ENCODE results near the gene TMC6. TPM values are rescaled to one million over a fixed set of nuclear protein-coding genes. Genes with fewer than 3 reads are reported as not detected.

TMC6 gene
- total and polyA plus RNA-seq, 2 of the 13 experiments (the other 11 are each of a cell fraction or from before 2014, with no cell fraction given): 48.4 to 99.1 TPM

DNA sequence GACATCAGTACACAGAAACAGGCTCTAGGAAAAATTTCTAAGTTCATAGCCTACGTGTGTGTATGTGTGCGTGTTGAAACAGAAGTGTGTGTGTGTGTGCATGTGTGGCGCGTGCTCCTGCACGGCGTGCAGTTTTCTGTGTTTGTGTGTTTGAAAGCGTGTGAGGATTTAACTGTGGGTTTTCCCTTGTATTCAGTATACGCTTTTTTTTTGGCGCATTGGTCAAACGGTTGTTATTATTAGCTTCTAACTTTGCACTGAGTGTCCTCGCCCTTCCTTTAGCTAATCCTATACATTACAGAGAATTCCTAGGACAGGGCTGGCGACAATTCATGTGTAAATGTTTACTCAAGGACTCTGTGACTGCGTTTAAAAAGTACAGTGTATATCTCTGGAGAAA, 23.0 kb downstream of the TMC6 start (continued):
- TF ChIP-seq, protein P1, sequence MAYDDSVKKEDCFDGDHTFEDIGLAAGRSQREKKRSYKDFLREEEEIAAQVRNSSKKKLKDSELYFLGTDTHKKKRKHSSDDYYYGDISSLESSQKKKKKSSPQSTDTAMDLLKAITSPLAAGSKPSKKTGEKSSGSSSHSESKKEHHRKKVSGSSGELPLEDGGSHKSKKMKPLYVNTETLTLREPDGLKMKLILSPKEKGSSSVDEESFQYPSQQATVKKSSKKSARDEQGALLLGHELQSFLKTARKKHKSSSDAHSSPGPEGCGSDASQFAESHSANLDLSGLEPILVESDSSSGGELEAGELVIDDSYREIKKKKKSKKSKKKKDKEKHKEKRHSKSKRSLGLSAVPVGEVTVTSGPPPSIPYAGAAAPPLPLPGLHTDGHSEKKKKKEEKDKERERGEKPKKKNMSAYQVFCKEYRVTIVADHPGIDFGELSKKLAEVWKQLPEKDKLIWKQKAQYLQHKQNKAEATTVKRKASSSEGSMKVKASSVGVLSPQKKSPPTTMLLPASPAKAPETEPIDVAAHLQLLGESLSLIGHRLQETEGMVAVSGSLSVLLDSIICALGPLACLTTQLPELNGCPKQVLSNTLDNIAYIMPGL (CRISPR knock-in tag; IDR thresholded peaks at IDR 0.05; ENCODE audit: borderline replicate concordance in 1 of 2, low read depth in 1 of 2): no peak
- TF ChIP-seq BRD4 (CRISPR knock-in tag; IDR thresholded peaks at IDR 0.05): no peak
- TF ChIP-seq CENPX (CRISPR knock-in tag; IDR thresholded peaks at IDR 0.05): no peak
- no peak for TF ChIP-seq ZNF768 (CRISPR knock-in tag; IDR thresholded peaks at IDR 0.05)
- no peak for TF ChIP-seq MAZ (IDR thresholded peaks at IDR 0.05; ENCODE audit: borderline replicate concordance, low read depth, low read length)
- TF ChIP-seq MAZ (CRISPR knock-in tag; IDR thresholded peaks at IDR 0.05; ENCODE audit: low read depth): no peak
- TF ChIP-seq, protein P2, sequence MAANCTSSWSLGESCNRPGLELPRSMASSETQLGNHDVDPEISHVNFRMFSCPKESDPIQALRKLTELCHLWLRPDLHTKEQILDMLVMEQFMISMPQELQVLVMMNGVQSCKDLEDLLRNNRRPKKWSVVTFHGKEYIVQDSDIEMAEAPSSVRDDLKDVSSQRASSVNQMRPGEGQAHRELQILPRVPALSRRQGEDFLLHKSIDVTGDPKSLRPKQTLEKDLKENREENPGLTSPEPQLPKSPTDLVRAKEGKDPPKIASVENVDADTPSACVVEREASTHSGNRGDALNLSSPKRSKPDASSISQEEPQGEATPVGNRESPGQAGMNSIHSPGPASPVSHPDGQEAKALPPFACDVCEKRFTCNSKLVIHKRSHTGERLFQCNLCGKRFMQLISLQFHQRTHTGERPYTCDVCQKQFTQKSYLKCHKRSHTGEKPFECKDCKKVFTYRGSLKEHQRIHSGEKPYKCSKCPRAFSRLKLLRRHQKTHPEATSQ (CRISPR knock-in tag; IDR thresholded peaks at IDR 0.05; ENCODE audit: borderline replicate concordance): no peak
- no peak for TF ChIP-seq STAG1 (CRISPR knock-in tag; IDR thresholded peaks at IDR 0.05)
- TF ChIP-seq KLF12 (CRISPR knock-in tag; IDR thresholded peaks at IDR 0.05; ENCODE audit: borderline replicate concordance): no peak
- no peak for TF ChIP-seq MBD4 (IDR thresholded peaks at IDR 0.05; ENCODE audit: borderline replicate concordance, low read length)
- no peak for TF ChIP-seq DNMT1 (CRISPR knock-in tag; IDR thresholded peaks at IDR 0.05)
- no peak for TF ChIP-seq CBX1 (IDR thresholded peaks at IDR 0.05; ENCODE audit: low read depth)
- TF ChIP-seq NFKB2 (CRISPR knock-in tag; IDR thresholded peaks at IDR 0.05; ENCODE audit: borderline replicate concordance): no peak
- TF ChIP-seq, protein P3, sequence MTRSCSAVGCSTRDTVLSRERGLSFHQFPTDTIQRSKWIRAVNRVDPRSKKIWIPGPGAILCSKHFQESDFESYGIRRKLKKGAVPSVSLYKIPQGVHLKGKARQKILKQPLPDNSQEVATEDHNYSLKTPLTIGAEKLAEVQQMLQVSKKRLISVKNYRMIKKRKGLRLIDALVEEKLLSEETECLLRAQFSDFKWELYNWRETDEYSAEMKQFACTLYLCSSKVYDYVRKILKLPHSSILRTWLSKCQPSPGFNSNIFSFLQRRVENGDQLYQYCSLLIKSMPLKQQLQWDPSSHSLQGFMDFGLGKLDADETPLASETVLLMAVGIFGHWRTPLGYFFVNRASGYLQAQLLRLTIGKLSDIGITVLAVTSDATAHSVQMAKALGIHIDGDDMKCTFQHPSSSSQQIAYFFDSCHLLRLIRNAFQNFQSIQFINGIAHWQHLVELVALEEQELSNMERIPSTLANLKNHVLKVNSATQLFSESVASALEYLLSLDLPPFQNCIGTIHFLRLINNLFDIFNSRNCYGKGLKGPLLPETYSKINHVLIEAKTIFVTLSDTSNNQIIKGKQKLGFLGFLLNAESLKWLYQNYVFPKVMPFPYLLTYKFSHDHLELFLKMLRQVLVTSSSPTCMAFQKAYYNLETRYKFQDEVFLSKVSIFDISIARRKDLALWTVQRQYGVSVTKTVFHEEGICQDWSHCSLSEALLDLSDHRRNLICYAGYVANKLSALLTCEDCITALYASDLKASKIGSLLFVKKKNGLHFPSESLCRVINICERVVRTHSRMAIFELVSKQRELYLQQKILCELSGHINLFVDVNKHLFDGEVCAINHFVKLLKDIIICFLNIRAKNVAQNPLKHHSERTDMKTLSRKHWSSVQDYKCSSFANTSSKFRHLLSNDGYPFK (CRISPR knock-in tag; IDR thresholded peaks at IDR 0.05; ENCODE audit: borderline replicate concordance): no peak
- TF ChIP-seq HIVEP1 (CRISPR knock-in tag; IDR thresholded peaks at IDR 0.05): no peak
- TF ChIP-seq, protein P4, sequence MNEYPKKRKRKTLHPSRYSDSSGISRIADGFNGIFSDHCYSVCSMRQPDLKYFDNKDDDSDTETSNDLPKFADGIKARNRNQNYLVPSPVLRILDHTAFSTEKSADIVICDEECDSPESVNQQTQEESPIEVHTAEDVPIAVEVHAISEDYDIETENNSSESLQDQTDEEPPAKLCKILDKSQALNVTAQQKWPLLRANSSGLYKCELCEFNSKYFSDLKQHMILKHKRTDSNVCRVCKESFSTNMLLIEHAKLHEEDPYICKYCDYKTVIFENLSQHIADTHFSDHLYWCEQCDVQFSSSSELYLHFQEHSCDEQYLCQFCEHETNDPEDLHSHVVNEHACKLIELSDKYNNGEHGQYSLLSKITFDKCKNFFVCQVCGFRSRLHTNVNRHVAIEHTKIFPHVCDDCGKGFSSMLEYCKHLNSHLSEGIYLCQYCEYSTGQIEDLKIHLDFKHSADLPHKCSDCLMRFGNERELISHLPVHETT (CRISPR knock-in tag; conservative IDR thresholded peaks at IDR 0.05): no peak
- TF ChIP-seq SOX6 (IDR thresholded peaks at IDR 0.05): no peak
- no peak for TF ChIP-seq SOX6 (CRISPR knock-in tag; IDR thresholded peaks at IDR 0.05)
- TF ChIP-seq, protein P5, sequence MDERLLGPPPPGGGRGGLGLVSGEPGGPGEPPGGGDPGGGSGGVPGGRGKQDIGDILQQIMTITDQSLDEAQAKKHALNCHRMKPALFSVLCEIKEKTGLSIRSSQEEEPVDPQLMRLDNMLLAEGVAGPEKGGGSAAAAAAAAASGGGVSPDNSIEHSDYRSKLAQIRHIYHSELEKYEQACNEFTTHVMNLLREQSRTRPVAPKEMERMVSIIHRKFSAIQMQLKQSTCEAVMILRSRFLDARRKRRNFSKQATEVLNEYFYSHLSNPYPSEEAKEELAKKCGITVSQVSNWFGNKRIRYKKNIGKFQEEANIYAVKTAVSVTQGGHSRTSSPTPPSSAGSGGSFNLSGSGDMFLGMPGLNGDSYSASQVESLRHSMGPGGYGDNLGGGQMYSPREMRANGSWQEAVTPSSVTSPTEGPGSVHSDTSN (CRISPR knock-in tag; IDR thresholded peaks at IDR 0.05): no peak
- TF ChIP-seq, protein P6, sequence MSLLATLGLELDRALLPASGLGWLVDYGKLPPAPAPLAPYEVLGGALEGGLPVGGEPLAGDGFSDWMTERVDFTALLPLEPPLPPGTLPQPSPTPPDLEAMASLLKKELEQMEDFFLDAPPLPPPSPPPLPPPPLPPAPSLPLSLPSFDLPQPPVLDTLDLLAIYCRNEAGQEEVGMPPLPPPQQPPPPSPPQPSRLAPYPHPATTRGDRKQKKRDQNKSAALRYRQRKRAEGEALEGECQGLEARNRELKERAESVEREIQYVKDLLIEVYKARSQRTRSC (CRISPR knock-in tag; IDR thresholded peaks at IDR 0.05; ENCODE audit: low read depth): no peak

All from HepG2 (cell line).